NT2/D1 (cell line): ENCODE data around the gene FUNDC1.
"Not testable (repeated sequence)": the region's sequence is repeated elsewhere in the genome, so short reads cannot be mapped to it uniquely, and the experiment has no call there.

Experiments used
- DNase-seq: peaks from one replicate; pipeline ENCODE4 v3.0.0-alpha.2; 2011; ENCODE audit warnings: low read depth, low spot score
- H3K27me3 ChIP-seq: 2 replicates; pipeline ENCODE4 v1.6.0; 2011; ENCODE audit warnings: mild to moderate bottlenecking; ENCODE audit not compliant: insufficient read length, insufficient read depth
- H3K36me3 ChIP-seq: 2 replicates; pipeline ENCODE4 v1.6.1; 2011; ENCODE audit warnings: mild to moderate bottlenecking, low read length, mixed read lengths; ENCODE audit not compliant: insufficient read depth, insufficient read length
- H3K4me1 ChIP-seq: 2 replicates; pipeline ENCODE4 v1.5.1; 2011; ENCODE audit not compliant: insufficient read depth, insufficient read length
- H3K4me3 ChIP-seq: 2 replicates; pipeline ENCODE4 v1.5.1; 2011; ENCODE audit warnings: low read depth; ENCODE audit not compliant: insufficient read length
- H3K9ac ChIP-seq: 2 replicates; pipeline ENCODE4 v1.6.0; 2011; ENCODE audit warnings: low read depth; ENCODE audit not compliant: insufficient read length
- H3K9me3 ChIP-seq: 2 replicates; pipeline ENCODE4 v1.5.1; 2011; ENCODE audit warnings: mild to moderate bottlenecking, low read length; ENCODE audit not compliant: insufficient read depth
- SUZ12 ChIP-seq: IDR thresholded peaks from 2 replicates; pipeline ENCODE4 v1.6.1; 2011; ENCODE audit not compliant: insufficient read length, insufficient read depth; ENCODE audit errors: extremely low read depth
- YY1 ChIP-seq: IDR thresholded peaks from 2 replicates; pipeline ENCODE4 v1.6.1; 2011; ENCODE audit not compliant: insufficient read length, insufficient read depth
- ZNF274 ChIP-seq: IDR thresholded peaks from 2 replicates; pipeline ENCODE4 v1.6.1; 2011; ENCODE audit warnings: mild to moderate bottlenecking, low read depth, low read length

The FUNDC1 gene, protein sequence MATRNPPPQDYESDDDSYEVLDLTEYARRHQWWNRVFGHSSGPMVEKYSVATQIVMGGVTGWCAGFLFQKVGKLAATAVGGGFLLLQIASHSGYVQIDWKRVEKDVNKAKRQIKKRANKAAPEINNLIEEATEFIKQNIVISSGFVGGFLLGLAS

DNA sequence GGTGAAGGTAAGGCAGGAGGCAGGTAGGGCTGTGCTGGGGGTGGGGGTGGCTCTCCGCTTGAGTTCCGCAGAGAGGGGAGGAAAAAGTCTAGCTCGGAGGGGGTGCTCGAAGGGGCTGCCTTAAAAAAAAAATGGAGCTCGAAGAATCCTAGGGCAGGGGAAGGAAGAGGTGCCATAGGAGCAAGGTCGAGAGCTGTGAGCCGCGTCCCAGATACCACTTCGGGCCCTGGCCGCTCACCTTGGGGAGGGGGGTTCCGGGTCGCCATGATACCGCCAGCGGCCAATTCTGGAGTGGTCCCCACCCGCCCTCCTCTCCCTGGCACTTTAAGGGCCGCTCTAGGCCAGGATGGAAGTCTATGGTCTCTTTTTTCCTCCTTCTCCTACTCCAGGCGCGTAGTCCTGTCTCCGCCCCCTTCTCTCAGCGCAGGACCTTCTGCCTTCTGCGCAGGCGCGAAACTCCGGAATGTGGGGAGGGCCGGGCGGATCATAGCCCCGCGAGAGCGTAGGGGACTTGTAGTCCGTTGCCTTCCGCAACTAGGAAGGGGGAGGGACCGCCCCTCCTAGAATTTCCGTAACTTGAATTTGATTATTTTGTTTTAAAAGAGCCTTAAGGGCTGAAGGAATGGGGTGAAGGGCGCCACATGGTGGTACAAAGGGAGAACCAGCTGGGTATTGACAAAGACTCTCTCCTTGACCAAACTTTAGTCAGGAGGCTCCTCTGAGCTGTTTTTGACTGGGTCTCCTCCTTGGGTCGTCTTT lies at the start of gene FUNDC1:
TSS of gene FUNDC1 (minus strand) at position 293 of the 759 bp plus-strand sequence. CDS start at position 266, 27 bp downstream.
- TF ChIP-seq YY1 (peak; percentile 67), ZNF274 (no peak)
- peak within 1 kb of the TSS; percentile 71 for H3K4me3 ChIP-seq

DNA sequence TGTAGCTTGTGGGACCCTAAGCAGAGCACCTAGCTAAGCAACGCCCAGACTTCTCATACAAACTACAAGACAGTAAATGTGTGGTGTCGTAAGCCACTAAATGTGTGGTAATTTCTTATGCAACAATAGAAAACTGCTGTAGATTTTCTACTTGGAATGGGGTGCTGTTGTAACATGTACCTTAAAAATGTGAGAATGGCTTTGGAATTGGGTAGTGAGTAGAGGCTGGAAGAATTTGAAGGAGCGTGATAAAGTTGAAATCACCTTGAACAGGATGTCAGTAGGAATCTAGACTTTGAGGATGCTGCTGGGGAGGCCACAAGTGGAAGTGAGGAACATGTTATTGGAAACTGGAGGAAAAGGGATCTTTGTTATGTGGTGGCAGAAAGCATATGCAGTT lies 43.2 kb upstream of the FUNDC1 start:
- Histone ChIP-seq H3K36me3 (no peaks in the 10 kb centered on the region), H3K4me3 (no peak overlapping the region), H3K9ac (no peak overlapping the region), H3K27me3 (no peaks in the 10 kb centered on the region), H3K9me3 (peaks cover 14% of the 10 kb centered on the region; the same call in 1 of the 2 replicates), H3K4me1 (no peaks in the 10 kb centered on the region)
- DNase-seq, result no peak
- TF ChIP-seq SUZ12 (no peak), ZNF274 (no peak), YY1 (no peak)

More for the DNA sequence above, at the start of gene FUNDC1:
- DNase-seq, result peak; percentile 94
- Histone ChIP-seq H3K27me3 (no peaks in the 10 kb centered on the region), H3K4me1 (no peaks in the 10 kb centered on the region), H3K9ac (peak within 1 kb of the TSS; percentile 88), H3K9me3 (no peaks in the 10 kb centered on the region), H3K36me3 (peaks cover 33% of the 10 kb centered on the region)

DNA sequence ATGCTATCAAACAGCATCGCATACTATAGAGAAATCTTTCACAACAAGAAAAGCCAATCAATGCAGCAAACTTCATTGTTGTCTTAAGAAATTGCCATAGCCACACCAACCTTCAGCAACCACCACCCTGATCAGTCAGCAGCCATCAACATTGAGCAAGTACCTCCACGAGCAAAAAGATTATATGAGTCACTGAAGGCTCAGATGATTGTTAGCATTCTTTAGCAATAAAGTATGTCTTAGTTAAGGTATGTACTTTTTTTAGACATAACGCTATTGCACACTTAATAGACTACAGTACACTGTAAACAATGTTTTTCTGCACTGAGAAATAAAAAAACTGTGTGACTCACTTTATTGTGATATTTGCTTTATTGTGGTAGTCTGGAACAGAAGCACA lies 37.8 kb upstream of the FUNDC1 start:
- Histone ChIP-seq H3K9me3 (peaks cover 14% of the 10 kb centered on the region; the same call in 1 of the 2 replicates), H3K4me3 (no peak overlapping the region), H3K4me1 (no peaks in the 10 kb centered on the region), H3K27me3 (no peaks in the 10 kb centered on the region), H3K9ac (no peak overlapping the region), H3K36me3 (no peaks in the 10 kb centered on the region)
- TF ChIP-seq YY1 (no peak), ZNF274 (no peak), SUZ12 (no peak)
- DNase-seq, result no peak

DNA sequence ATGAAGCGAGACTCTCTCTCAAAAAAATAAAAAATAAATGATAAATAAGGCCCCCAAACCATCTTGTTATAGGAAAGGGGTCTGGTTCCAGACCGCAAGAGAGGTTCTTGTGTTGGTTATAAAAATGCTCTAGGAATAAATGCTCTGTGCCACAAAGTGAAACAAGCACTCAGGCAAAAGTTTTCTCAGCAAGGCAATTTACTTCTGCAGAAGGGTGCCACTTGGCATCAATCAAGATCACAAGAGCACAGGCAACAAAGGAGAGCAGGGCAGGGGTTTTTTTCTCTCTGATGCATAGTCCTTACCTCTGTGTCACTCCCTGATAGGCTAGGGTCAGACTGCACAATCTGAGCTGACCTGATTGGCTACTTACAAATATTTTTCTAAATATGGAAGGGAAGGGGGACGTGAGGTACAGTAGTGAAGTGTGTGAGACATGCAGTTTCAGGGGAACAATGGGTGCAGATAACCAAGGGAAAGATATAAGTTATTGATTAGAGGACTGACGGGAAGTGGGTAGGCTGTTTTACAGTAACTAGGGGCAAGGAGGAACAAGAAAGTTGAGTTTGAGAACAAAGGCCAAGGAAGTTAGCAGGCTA lies 29.8 kb upstream of the FUNDC1 start:
- no peak overlapping the region for H3K4me3 ChIP-seq
- H3K27me3 ChIP-seq, result no peaks in the 10 kb centered on the region
- H3K36me3 ChIP-seq, result no peaks in the 10 kb centered on the region
- no peaks in the 10 kb centered on the region for H3K4me1 ChIP-seq
- DNase-seq, result no peak
- no peak overlapping the region for H3K9ac ChIP-seq
- peaks cover 28% of the 10 kb centered on the region for H3K9me3 ChIP-seq
- TF ChIP-seq SUZ12 (no peak), YY1 (no peak), ZNF274 (no peak)

DNA sequence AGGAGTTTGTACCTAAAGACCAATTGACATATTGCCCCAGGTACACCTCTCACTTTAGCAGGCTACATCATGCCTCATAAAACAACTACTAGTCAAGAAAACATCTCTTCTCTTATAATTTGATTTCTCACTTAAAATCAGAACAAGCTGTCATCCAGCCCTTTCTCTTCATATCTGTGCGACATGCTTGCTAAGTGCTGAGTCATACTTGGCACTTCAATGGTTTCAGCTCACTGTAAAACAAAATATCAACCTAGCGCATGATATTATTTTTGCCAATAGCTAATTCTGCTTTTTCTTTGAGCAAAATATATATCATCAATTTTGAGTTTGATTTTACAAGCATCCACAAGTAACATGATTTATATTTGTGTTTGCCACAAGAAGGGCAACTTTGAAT lies 27.9 kb upstream of the FUNDC1 start:
- Histone ChIP-seq H3K27me3 (no peaks in the 10 kb centered on the region), H3K4me1 (no peaks in the 10 kb centered on the region), H3K36me3 (no peaks in the 10 kb centered on the region), H3K4me3 (no peak overlapping the region), H3K9ac (no peak overlapping the region), H3K9me3 (peaks cover 28% of the 10 kb centered on the region)
- no peak for DNase-seq
- no peak for TF ChIP-seq YY1
- TF ChIP-seq SUZ12, result no peak
- TF ChIP-seq ZNF274, result no peak

DNA sequence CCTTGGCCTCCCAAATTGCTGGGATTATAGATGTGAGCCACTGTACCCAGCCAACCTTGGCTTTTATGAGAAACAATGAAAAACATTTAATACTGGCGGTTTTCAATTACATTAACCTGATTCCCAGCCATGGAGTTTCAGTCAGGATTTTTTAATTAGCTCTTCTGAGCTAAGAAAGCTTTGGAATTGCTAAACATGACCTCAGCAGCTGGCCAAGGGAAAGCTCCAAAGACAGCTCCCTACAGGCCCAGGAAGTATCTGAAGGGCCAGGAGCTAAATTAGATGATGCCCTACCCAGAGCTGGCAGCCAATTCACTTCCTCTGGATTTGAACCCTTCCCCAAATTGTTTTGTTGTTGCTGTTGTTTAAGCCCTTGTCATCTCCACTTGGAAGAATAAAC lies 26.5 kb upstream of the FUNDC1 start:
- Histone ChIP-seq H3K9ac (no peak overlapping the region), H3K27me3 (no peaks in the 10 kb centered on the region), H3K4me1 (no peaks in the 10 kb centered on the region), H3K4me3 (no peak overlapping the region), H3K36me3 (no peaks in the 10 kb centered on the region), H3K9me3 (peaks cover 28% of the 10 kb centered on the region)
- TF ChIP-seq ZNF274 (no peak), YY1 (no peak), SUZ12 (no peak)
- no peak for DNase-seq

DNA sequence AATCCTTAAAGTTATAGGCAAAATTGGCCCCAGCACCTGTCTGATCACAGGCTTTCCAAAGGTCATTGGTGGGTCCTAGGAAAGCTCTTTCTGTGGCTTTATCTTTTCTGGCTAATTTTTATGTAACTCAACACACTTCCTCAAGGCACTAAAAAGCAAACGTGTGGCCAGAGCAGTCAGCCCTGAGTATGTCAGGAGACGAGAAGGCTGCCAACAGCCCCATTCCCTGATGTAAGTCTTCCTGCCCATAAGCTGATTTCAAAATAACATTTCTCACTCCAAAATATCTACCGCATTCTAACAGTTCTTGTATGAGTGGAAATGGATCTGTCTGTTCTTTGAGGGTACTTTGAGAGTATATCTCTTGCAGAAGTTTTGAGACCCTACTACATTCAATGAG lies 25.5 kb upstream of the FUNDC1 start:
- no peak for TF ChIP-seq SUZ12
- no peak for TF ChIP-seq YY1
- TF ChIP-seq ZNF274, result no peak
- H3K4me1 ChIP-seq, result no peaks in the 10 kb centered on the region
- H3K36me3 ChIP-seq, result no peaks in the 10 kb centered on the region
- no peak for DNase-seq
- peaks cover 21% of the 10 kb centered on the region for H3K9me3 ChIP-seq
- H3K27me3 ChIP-seq, result no peaks in the 10 kb centered on the region
- H3K4me3 ChIP-seq, result no peak overlapping the region
- H3K9ac ChIP-seq, result no peak overlapping the region

DNA sequence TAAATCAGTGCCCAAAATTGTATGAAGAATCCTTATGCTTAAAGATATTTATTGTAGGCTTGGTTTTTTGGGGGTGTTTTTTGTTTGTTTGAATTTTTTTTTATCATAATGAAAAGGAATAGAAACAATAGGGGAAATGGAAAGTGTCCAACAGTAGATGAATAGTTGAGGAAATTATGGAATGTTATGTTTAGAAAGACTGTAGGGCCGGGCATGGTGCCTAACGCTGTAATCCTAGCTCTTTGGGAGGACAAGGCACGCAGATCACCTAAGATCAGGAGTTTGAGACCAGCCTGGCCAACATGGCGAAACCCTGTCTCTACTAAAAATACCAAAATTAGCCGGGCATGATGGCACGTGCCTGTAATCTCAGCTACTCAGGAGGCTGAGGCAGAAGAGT lies 19.2 kb upstream of the FUNDC1 start:
- not testable (repeated sequence) for H3K4me3 ChIP-seq, H3K27me3 ChIP-seq, H3K36me3 ChIP-seq, H3K9ac ChIP-seq, DNase-seq, H3K9me3 ChIP-seq, H3K4me1 ChIP-seq
